GM23248 (cell line): Measurements from ENCODE around the gene MRPS34. TPM values are rescaled to one million over a fixed set of nuclear protein-coding genes. Genes with fewer than 3 reads are reported as not detected.

Experiments used
- DNase-seq: peaks from one replicate; pipeline ENCODE4 v3.0.0-alpha.2; 2015
- H2AFZ ChIP-seq: fragments of 200-600 bp; sonication (generic); 2 replicates; pipeline ENCODE4 v1.6.1; 2016; ENCODE audit warnings: antibody characterized with exemption
- H3F3A ChIP-seq: fragments of 200-600 bp; sonication (generic); 2 replicates; pipeline ENCODE4 v1.6.1; 2016; ENCODE audit warnings: mild to moderate bottlenecking, antibody characterized with exemption, mixed run types; ENCODE audit not compliant: insufficient read depth
- H3K27ac ChIP-seq: fragments of 200-600 bp; sonication (generic); 2 replicates; pipeline ENCODE4 v1.5.1; 2016; ENCODE audit warnings: mild to moderate bottlenecking
- H3K27me3 ChIP-seq: fragments of 200-600 bp; sonication (generic); replicated peaks from 2 replicates; pipeline ENCODE4 v1.6.1; 2016; ENCODE audit warnings: mild to moderate bottlenecking; ENCODE audit not compliant: insufficient read depth
- H3K36me3 ChIP-seq: fragments of 200-600 bp; sonication (generic); 2 replicates; pipeline ENCODE4 v1.6.1; 2016; ENCODE audit warnings: low read depth, mild to moderate bottlenecking
- H3K4me1 ChIP-seq: fragments of 200-600 bp; sonication (generic); 2 replicates; pipeline ENCODE4 v1.6.1; 2016; ENCODE audit warnings: mild to moderate bottlenecking; ENCODE audit not compliant: insufficient read depth
- H3K4me2 ChIP-seq: fragments of 200-600 bp; sonication (generic); one replicate; pipeline ENCODE4 v1.6.1; 2016; ENCODE audit warnings: mild to moderate bottlenecking; ENCODE audit not compliant: unreplicated experiment
- H3K4me3 ChIP-seq: fragments of 200-600 bp; sonication (generic); 2 replicates; pipeline ENCODE4 v1.5.1; 2016; ENCODE audit warnings: mild to moderate bottlenecking
- H3K79me2 ChIP-seq: fragments of 200-600 bp; sonication (generic); 2 replicates; pipeline ENCODE4 v1.6.1; 2016; ENCODE audit warnings: mild to moderate bottlenecking; ENCODE audit not compliant: insufficient read depth
- H3K9ac ChIP-seq: fragments of 200-600 bp; sonication (generic); 2 replicates; pipeline ENCODE4 v1.6.1; 2016; ENCODE audit warnings: mild to moderate bottlenecking
- H3K9me2 ChIP-seq: fragments of 200-600 bp; sonication (generic); 2 replicates; pipeline ENCODE4 v1.6.1; 2016; ENCODE audit warnings: mixed run types, mild to moderate bottlenecking, moderate library complexity; ENCODE audit not compliant: insufficient read depth
- H3K9me3 ChIP-seq: fragments of 200-600 bp; sonication (generic); one replicate; pipeline ENCODE4 v1.6.1; 2017; ENCODE audit warnings: low read depth
- H4K20me1 ChIP-seq: fragments of 200-600 bp; sonication (generic); 2 replicates; pipeline ENCODE4 v1.6.0; 2016; ENCODE audit not compliant: insufficient read depth
- EZH2 ChIP-seq: fragments of 200-600 bp; sonication (generic); IDR thresholded peaks from 2 replicates; pipeline ENCODE4 v1.6.1; 2018; ENCODE audit warnings: antibody characterized with exemption, mild to moderate bottlenecking; ENCODE audit not compliant: insufficient read depth, poor library complexity, severe bottlenecking
- EZH2phosphoT487 ChIP-seq: fragments of 200-600 bp; sonication (generic); IDR thresholded peaks from 2 replicates; pipeline ENCODE4 v1.6.1; 2018; ENCODE audit warnings: antibody characterized with exemption, moderate library complexity, mild to moderate bottlenecking, low read depth; ENCODE audit not compliant: insufficient read depth
- WGBS, 2 experiments: methylation state at CpG; one replicate each; pipeline ENCODE4 v1.1.6; 2015 to 2017; ENCODE audit warnings: low lambda C conversion rate in 2 of 2, low coverage in 1 of 2; ENCODE audit errors: missing lambda C conversion rate in 2 of 2; 5-methylcytosine and 5-hydroxymethylcytosine counted together
- in situ Hi-C: fragments of 300-500 bp; cut with MboI; formaldehyde crosslinking; loops from 2 replicates; pipeline ENCODE4 v1.15.0; 2020
- polyA plus RNA-seq: library from polyadenylated mRNA; unstranded; fragments of >200 nt; fragmentation: Nextera tagmentation; extraction: Ambion mirVana; gene quantifications from 2 replicates; pipeline ENCODE4 v1.2.1, GENCODE V29; 2016
- total RNA-seq: library from RNA; depleted of rRNA; stranded (reverse); fragments of >200 nt; shearing (Covaris generic); gene quantifications from 2 replicates; pipeline ENCODE4 v1.2.3, GENCODE V29; 2014

MRPS34 gene
- total and polyA plus RNA-seq, 2 experiments from 2014 or later, result 96.5 to 119 TPM

GRCh38 chr16:1819611-1820010 lies 46.7 kb upstream of the MRPS34 start:
- DNase-seq, result no peak
- H2AFZ ChIP-seq, result no peak overlapping the region
- no peaks in the 10 kb centered on the region; the same call in 1 of the 2 replicates for H3K36me3 ChIP-seq
- TF ChIP-seq EZH2, result no peak
- no peak for TF ChIP-seq EZH2phosphoT487
- H3K4me1 ChIP-seq, result no peaks in the 10 kb centered on the region
- H3F3A ChIP-seq, result no peaks in the 10 kb centered on the region
- H3K27ac ChIP-seq, result no peak overlapping the region
- WGBS, 2 experiments, result 93 to 96% methylated on average over 15 of the region's 15 CpGs
- no peaks in the 10 kb centered on the region for H3K9me2 ChIP-seq
- H3K4me2 ChIP-seq, result no peak overlapping the region
- H3K27me3 ChIP-seq, result no peaks in the 10 kb centered on the region
- peaks cover 14% of the 10 kb centered on the region for H3K79me2 ChIP-seq
- H3K9ac ChIP-seq, result no peak overlapping the region
- no peak overlapping the region for H3K4me3 ChIP-seq
- H3K9me3 ChIP-seq, result no peaks in the 10 kb centered on the region
- no peaks in the 10 kb centered on the region for H4K20me1 ChIP-seq
- in situ Hi-C loops, result no loop called here

DNA sequence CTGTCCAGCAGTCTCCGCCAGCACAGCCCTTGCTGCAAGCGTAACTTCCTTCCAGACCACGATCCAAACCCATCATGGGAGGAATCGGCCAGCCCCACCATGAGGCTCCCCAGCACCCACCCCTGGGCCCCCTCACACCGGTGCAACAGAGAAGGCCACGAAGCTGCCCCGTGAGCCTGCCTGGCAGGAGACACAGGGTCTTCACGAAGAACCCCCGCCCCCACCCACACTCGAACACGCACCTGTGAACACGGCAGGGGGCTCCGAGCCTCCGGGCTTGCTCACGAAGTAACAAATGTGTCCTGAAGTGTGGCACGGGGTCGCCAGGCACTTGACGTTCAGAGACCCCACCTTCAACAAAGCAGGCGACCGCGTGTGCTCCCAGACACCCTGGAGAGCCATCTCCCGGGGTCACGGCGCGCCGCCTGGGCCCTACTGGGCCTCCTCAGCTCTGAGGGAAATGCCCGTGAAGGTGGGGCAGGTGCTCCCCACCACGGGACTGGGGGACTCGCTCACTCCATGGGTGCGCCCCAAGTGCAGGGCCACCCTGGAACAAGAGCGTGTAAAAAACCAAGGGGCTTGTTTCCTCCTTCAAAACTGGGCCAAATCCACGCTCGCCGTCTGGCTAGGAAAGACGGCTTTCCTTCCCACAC lies 46.1 kb upstream of the MRPS34 start:
- Histone ChIP-seq H2AFZ (no peak overlapping the region), H3K9me3 (no peaks in the 10 kb centered on the region), H3K79me2 (peaks cover 8% of the 10 kb centered on the region; the same call in 1 of the 2 replicates), H3K27me3 (no peaks in the 10 kb centered on the region), H3K36me3 (no peaks in the 10 kb centered on the region; the same call in 1 of the 2 replicates), H3K9me2 (no peaks in the 10 kb centered on the region), H3K4me2 (no peak overlapping the region), H3K9ac (no peak overlapping the region), H3F3A (no peaks in the 10 kb centered on the region), H3K4me1 (no peaks in the 10 kb centered on the region), H3K4me3 (no peak overlapping the region), H4K20me1 (no peaks in the 10 kb centered on the region), H3K27ac (no peak overlapping the region)
- DNase-seq, result no peak
- WGBS, 2 experiments, result 91 to 94% methylated on average over 28 to 35 of the region's 35 CpGs
- no peak for TF ChIP-seq EZH2
- in situ Hi-C loops, result no loop called here

DNA sequence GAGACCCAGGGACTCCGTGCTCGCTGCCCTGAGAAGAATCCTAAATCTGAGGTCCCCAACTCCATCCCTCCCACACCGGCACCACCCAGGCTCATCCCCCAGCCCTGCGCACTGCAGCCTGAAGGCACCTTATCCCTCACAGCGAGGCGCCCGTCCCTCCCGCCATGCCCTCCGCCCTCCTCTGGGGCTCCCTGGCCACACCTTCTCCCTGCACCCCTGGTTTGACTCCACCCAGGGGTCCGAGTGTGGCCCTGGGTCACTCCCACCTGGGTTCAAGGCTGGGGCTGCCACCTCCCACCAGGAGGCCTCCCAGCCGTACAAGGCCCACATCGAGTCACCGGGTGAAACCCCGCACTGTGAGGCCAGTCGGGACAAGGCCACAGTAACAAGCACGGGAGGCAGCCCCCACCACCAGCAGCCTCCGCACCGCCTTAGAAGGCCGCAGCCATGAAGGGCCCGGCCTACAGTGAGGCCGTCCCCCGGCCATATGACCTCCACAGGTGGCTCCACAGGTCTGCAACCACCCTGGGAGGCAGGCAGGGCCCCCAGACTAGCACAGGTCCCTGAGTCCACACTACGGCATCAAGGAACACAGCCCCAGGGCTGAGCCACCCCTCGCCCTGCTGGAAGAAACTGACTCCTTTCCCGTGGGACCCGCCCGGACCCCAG lies 45.4 kb upstream of the MRPS34 start:
- TF ChIP-seq EZH2phosphoT487, result no peak
- no peak for TF ChIP-seq EZH2
- peaks cover 6% of the 10 kb centered on the region for H3F3A ChIP-seq
- H3K9me2 ChIP-seq, result no peaks in the 10 kb centered on the region
- WGBS, 2 experiments, result 91 to 97% methylated on average over 22 to 25 of the region's 27 CpGs
- H4K20me1 ChIP-seq, result no peaks in the 10 kb centered on the region
- no peaks in the 10 kb centered on the region for H3K9me3 ChIP-seq
- 0 out of 2 replicates have a peak, but pooled peaks cover under 1% of the 10 kb centered on the region for H3K79me2 ChIP-seq
- H3K27ac ChIP-seq, result no peak overlapping the region
- no peak overlapping the region for H2AFZ ChIP-seq
- H3K4me2 ChIP-seq, result no peak overlapping the region
- in situ Hi-C loops, result no loop called here
- no peaks in the 10 kb centered on the region for H3K4me1 ChIP-seq
- no peak for DNase-seq
- no peak overlapping the region for H3K9ac ChIP-seq
- H3K4me3 ChIP-seq, result no peak overlapping the region
- no peaks in the 10 kb centered on the region; the same call in 1 of the 2 replicates for H3K36me3 ChIP-seq
- no peaks in the 10 kb centered on the region for H3K27me3 ChIP-seq

DNA sequence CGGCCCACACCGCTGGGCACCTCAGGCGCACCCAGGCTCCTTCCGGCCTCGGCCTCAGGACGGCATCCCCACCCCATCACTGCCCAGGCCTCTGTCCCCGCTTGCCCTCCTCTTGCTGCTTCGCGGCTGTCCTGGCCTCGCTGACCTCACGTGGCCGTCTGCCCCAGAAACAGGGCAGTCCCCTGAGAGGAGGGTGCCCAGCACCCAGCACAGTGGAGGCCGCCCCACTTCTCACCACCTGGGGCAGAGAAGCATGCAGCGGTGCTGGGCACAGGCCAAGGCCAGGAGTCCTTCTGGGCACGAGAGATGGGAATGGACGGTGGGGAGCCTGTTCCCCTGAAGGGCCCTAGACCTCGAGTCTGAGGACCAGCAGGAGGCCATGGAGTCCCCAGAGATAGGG lies 44.8 kb upstream of the MRPS34 start:
- TF ChIP-seq EZH2phosphoT487 (no peak), EZH2 (no peak)
- WGBS, 2 experiments, result 89 to 92% methylated on average over 17 of the region's 17 CpGs

More for the DNA sequence above, 44.8 kb upstream of the MRPS34 start:
- no peaks in the 10 kb centered on the region; the same call in 1 of the 2 replicates for H3K36me3 ChIP-seq
- H3K4me1 ChIP-seq, result no peaks in the 10 kb centered on the region
- H3K9me2 ChIP-seq, result no peaks in the 10 kb centered on the region
- no peaks in the 10 kb centered on the region for H3K9me3 ChIP-seq
- no peak overlapping the region for H3K4me3 ChIP-seq
- no peaks in the 10 kb centered on the region for H3K27me3 ChIP-seq
- in situ Hi-C loops, result no loop called here
- H3K4me2 ChIP-seq, result no peak overlapping the region
- H3K79me2 ChIP-seq, result no peaks in the 10 kb centered on the region
- no peak overlapping the region for H3K9ac ChIP-seq
- no peak for DNase-seq
- peaks cover 7% of the 10 kb centered on the region for H3F3A ChIP-seq
- H3K27ac ChIP-seq, result no peak overlapping the region
- no peak overlapping the region for H2AFZ ChIP-seq
- no peaks in the 10 kb centered on the region for H4K20me1 ChIP-seq
